Measurements from ENCODE around the gene HLA-DMA.

The HLA-DMA gene

DNA sequence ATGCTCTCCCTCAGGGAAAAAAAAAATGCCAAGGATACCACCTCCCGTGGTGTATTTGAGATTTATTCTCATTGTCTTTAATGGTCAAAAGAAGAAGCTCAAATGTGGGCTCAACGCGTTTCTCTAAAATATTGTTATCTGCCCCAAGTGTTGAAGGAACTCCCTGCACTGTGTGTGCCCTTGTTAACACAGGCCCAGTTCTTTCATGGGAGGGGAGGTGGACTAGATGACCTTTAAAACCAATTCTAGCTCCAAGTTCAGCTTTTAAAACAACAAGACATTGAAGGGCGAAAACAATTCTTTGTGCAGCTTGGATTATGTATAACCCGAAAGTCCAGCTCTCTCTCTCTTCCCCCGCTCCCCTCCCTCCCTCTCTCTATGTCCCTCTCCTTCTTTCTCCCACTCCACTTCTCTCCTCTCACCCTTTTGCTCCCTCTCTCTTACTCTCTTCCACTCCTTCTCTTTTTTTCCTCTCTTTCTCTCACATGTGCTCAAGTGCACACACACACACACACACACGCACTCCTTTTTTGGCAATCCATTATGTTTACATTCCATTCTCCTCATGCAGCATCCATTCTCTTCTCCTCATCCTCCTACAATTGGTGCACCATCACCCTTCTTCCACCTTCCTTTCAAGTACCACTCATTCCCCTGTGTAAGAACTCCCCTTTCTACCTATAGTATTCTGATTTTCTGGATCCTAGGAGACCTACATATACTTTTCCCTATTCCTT is 20.6 kb downstream of the HLA-DMA start:
- DNase-seq (ENCODE audit: low spot score): no peak

DNA sequence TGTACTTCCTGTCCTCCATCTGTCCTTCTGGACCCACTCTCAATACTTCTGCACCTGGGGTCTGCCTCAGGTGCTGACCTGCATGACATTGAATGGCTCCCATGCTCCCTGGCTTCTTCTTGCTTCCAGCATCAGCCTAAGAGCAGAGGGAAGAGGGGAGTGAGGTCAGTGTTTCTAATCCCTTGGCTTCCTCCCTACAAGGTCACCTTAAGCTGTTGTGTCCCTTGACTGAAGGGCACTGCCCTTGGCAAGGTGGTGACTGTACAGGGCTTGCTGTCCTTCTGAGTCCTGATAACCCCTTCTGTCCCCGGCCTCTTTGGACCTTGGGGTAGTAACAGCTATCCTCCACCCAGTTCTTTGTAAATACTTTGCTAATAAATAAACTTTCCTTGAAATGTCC is 21.7 kb downstream of the HLA-DMA start:
- DNase-seq (ENCODE audit: low spot score): no peak

DNA sequence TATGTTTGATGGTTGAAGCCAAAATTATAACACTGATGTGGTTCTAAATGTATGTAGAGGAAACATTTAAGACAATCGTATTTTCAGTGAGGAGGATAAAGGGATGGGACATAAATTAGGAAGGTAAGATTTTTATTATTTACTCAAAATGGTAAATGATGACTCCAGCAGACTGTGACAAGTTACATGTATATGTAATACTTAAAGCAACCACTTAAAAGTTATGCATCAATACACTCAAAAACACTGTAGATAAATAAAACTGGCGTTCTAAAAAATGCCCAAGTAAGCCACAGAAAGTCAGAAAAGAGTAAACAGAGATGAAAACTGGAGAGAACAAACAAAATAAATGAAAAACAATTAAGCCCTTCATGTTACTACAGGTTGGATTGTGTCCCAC is 30.8 kb downstream of the HLA-DMA start:
- DNase-seq (ENCODE audit: low spot score): peak; percentile 16

DNA sequence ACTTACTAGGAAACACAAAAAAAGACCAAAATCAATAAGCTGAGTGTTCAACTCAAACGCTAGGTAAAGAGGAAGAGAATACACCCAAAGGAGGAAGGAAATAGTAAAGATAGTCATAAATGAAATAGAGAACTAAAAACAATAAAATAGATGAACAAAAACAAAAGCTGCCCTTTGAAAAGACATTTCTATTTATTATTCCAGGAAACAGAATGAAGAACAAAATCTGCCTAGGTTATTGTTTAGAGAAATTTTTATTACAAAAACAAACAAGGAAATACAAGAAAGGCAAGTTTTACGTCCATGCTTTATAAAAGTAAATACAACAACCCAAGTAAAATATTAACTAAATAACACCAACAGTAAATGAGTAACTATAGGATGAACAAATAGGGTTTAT is 32.2 kb downstream of the HLA-DMA start:
- no peak for DNase-seq (ENCODE audit: low spot score)

DNA sequence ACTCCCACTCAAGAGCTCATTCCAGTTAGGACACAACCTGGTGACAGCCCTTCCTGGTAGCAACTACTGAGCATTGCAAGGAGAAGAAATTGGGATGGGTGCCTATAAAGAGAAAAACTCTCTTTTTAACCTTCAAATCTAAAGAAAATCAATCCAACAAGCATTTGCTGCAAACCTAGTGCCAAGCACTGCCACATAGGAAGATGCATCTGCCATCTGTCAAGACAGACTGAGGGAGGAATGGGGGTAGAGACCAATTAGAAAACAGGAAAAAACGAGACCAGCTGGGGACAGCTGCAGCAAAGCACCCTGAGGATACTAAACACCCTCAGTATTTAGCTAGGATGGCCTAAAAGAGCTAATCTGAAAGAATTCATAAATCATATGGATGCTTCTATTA is 39.9 kb downstream of the HLA-DMA start:
- no peak for DNase-seq (ENCODE audit: low spot score)

- no peak for DNase-seq (ENCODE audit: low spot score)
Observed at GRCh38 chr6:32908897-32909296, 44.0 kb downstream of the HLA-DMA start.

DNA sequence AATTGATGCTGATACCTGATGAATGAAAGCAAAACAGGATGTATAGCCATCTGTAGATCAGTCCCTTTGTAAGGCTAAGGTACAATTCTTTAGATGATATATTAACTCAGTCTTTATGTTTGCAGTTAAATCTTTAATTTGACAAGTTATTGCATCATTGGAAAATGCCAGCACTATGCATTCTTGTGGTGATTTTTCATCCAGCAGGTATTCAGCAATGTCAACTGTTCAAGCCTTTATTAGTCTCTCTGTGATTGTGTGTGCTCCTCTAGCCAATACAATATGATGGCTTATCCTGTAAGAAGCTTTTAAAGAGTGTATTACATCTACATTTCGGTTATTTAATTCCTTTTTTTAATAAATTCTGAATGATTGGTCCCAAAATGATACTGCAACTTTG is 46.4 kb downstream of the HLA-DMA start:
- no peak for DNase-seq (ENCODE audit: low spot score)

DNA sequence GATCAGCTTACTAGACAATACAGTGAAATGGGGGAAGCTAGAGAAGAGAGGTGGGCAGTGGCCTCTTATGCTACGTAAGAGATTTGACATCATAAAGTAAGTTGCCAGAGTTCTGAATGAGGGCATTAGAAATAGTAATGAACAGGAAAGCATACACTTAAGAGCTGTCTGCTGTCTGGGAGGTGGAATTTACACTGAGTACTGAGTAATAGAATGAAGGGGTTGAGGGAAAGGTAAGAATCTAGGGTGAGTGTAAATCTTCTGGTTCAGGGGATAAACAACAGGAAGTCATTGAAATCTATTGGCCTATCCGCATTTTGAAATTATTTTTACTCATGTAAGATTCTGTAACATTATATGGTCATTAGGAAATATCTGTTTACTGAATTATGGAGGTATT is 47.8 kb downstream of the HLA-DMA start:
- DNase-seq (ENCODE audit: low spot score): no peak

GRCh38 chr6:32903952-32904351 is 48.9 kb downstream of the HLA-DMA start:
- no peak for DNase-seq (ENCODE audit: low spot score)

All from NAMALWA (cell line).